Peyer's patch (tissue), 4 donors: ENCODE results near the gene SLC30A5. TPM values are rescaled to one million over a fixed set of nuclear protein-coding genes. Genes with fewer than 3 reads are reported as not detected.
"Not testable (repeated sequence)": the region's sequence is repeated elsewhere in the genome, so short reads cannot be mapped to it uniquely, and the experiment has no call there.

ENCODE experiments used
- DNase-seq, 3 donors: peaks; one replicate each; pipeline ENCODE4 v3.0.0-alpha.2; 2017 to 2019
- H3K27ac ChIP-seq, 4 donors: fragments of 200-600 bp; sonication (generic); one replicate each; pipeline ENCODE4 v1.5.1; 2016 to 2019
- H3K27me3 ChIP-seq, 2 donors: fragments of 200-600 bp; sonication (generic); one replicate each; pipeline ENCODE4 v1.5.1; 2019
- H3K36me3 ChIP-seq, 3 donors: fragments of 200-600 bp; sonication (generic); one replicate each; pipeline ENCODE4 v1.5.1; 2016 to 2019
- H3K4me1 ChIP-seq, 4 donors: fragments of 200-600 bp; sonication (generic); one replicate each; pipeline ENCODE4 v1.5.1; 2016 to 2019
- H3K4me3 ChIP-seq, 4 donors: fragments of 200-600 bp; sonication (generic); 1 replicate in 3 of 4; 2 replicates in 1 of 4; pipeline ENCODE4 v1.5.1; 2016 to 2019; ENCODE audit warnings: mild to moderate bottlenecking in 1 of 4
- H3K9me3 ChIP-seq, 4 donors: fragments of 200-600 bp; sonication (generic); one replicate each; pipeline ENCODE4 v1.5.1; 2016 to 2019; ENCODE audit warnings: mild to moderate bottlenecking in 1 of 4
- CTCF ChIP-seq, 6 experiments: fragments of 450-650 bp in 4 of 6; fragments of 200-600 bp in 2 of 6; sonication (generic) in 1 of 6; IDR thresholded peaks; one replicate each; pipeline ENCODE4 v1.5.1; 2017 to 2019; ENCODE audit warnings: antibody characterized with exemption in 6 of 6, mild to moderate bottlenecking in 3 of 6, moderate library complexity in 1 of 6
- POLR2A ChIP-seq, 2 donors: fragments of 450-650 bp; IDR thresholded peaks; one replicate each; pipeline ENCODE4 v1.5.1; 2017; ENCODE audit warnings: antibody characterized with exemption in 2 of 2, mild to moderate bottlenecking in 2 of 2, moderate library complexity in 2 of 2
- total RNA-seq, 4 donors: library from RNA; depleted of rRNA; stranded (reverse); fragments of >200 nt; gene quantifications; one replicate each; pipeline ENCODE4 v1.1.0, GENCODE V29; 2016

Gene SLC30A5
- total RNA-seq, 4 donors from 2014 or later = 14.0 to 50.4 (median 33.8) TPM

DNA sequence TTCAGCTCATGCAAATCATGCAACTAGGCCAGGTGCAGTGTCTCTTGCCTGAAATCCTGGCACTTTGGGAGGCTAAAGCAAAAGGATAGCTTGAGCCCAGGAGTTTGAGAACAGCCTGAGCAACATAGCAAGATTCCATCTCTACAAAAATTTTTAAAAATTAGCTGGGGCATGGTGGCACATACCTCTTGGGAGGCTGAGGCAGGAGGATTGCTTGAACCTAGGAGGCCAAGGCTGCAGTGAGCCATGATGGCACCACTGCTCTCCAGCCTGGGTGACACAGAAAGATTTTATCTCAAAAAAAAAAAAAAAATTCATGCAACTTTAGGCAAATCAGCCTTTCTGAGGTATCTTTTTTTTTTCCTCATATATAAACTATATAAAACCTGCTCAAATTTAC lies 37.5 kb downstream of the SLC30A5 start:
- H3K4me3 ChIP-seq = no peak overlapping the region
- H3K27me3 ChIP-seq = no peaks in the 10 kb centered on the region
- H3K9me3 ChIP-seq = no peaks in the 10 kb centered on the region
- H3K4me1 ChIP-seq = no peaks in the 10 kb centered on the region
- TF ChIP-seq POLR2A (IDR thresholded peaks at IDR 0.05) (no peak), CTCF (IDR thresholded peaks at IDR 0.05) (no peak)
- H3K36me3 ChIP-seq = peaks cover 0 to 35% (median 0%) of the 10 kb centered on the region in 3 donors
- no peak overlapping the region for H3K27ac ChIP-seq
- no peak for DNase-seq

- H3K4me1 ChIP-seq = no peaks in the 10 kb centered on the region
- no peak for DNase-seq
- H3K36me3 ChIP-seq = peaks cover 0 to 17% (median 0%) of the 10 kb centered on the region in 3 donors
- H3K9me3 ChIP-seq = no peaks in the 10 kb centered on the region
- H3K4me3 ChIP-seq = no peak overlapping the region
- H3K27me3 ChIP-seq = no peaks in the 10 kb centered on the region
- TF ChIP-seq CTCF (IDR thresholded peaks at IDR 0.05) (no peak), POLR2A (IDR thresholded peaks at IDR 0.05) (no peak)
- H3K27ac ChIP-seq = no peak overlapping the region
Observed at GRCh38 chr5:69134126-69134525, 40.3 kb downstream of the SLC30A5 start.

- TF ChIP-seq CTCF (IDR thresholded peaks at IDR 0.05) = no peak
- TF ChIP-seq POLR2A (IDR thresholded peaks at IDR 0.05) = no peak
- Histone ChIP-seq H3K4me3 (no peak overlapping the region), H3K27me3 (no peaks in the 10 kb centered on the region), H3K36me3 (peaks cover 0 to 1% (median 0%) of the 10 kb centered on the region in 3 donors), H3K9me3 (no peaks in the 10 kb centered on the region), H3K4me1 (no peaks in the 10 kb centered on the region), H3K27ac (no peak overlapping the region)
- DNase-seq = peak in 1 of 3 donors; percentile 36
Observed at GRCh38 chr5:69136293-69136692, 42.5 kb downstream of the SLC30A5 start.

DNA sequence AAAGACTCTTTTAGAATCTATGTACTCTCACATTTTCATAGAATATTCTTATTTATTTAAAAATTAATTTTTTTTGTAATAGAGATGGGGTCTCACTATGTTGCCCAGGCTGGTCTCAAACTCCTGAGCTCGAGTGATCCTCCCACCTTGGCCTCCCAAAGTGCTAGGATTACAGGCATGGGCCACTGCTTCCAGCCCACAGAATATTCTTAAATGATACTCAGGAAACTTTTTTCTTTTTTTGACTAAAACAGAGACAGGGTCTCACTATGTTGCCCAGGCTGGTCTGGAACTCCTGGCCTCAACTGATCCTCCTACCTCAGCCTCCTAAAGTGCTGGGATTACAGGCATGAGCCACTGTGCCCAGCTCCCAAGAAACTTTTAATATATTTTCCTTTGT lies 43.4 kb downstream of the SLC30A5 start:
- not testable (repeated sequence) for H3K27ac ChIP-seq, H3K4me1 ChIP-seq, H3K4me3 ChIP-seq, H3K27me3 ChIP-seq, H3K9me3 ChIP-seq, DNase-seq, H3K36me3 ChIP-seq

GRCh38 chr5:69137807-69138206 lies 44.0 kb downstream of the SLC30A5 start:
- no peak for TF ChIP-seq POLR2A (IDR thresholded peaks at IDR 0.05)
- no peak for TF ChIP-seq CTCF (IDR thresholded peaks at IDR 0.05)
- Histone ChIP-seq H3K36me3 (no peaks in the 10 kb centered on the region), H3K9me3 (no peaks in the 10 kb centered on the region), H3K4me3 (no peak overlapping the region), H3K4me1 (no peaks in the 10 kb centered on the region), H3K27me3 (no peaks in the 10 kb centered on the region), H3K27ac (no peak overlapping the region)
- DNase-seq = no peak

DNA sequence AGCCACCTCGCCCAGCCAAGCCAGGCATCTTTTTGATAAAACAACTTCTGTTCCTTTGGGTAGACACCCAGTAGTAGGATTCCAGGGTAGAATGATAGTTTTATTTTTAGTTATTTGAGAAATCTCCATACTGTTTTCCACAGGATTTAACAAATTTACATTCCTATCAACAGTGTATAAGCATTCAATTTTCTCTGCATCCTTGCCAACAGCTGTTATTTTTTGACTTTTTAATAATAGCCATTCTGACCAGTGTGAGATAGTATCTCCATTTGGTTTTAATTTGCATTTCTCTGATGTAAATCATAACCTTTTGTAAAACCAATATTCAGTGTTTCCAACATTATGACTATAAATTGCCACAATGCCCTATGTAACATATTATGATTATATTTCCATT lies 45.0 kb downstream of the SLC30A5 start:
- no peaks in the 10 kb centered on the region for H3K9me3 ChIP-seq
- no peak overlapping the region for H3K27ac ChIP-seq
- no peaks in the 10 kb centered on the region for H3K36me3 ChIP-seq
- TF ChIP-seq POLR2A (IDR thresholded peaks at IDR 0.05) = no peak
- no peak for TF ChIP-seq CTCF (IDR thresholded peaks at IDR 0.05)
- no peak for DNase-seq
- H3K4me1 ChIP-seq = no peaks in the 10 kb centered on the region
- no peak overlapping the region for H3K4me3 ChIP-seq
- H3K27me3 ChIP-seq = no peaks in the 10 kb centered on the region

GRCh38 chr5:69140239-69140638 lies 46.4 kb downstream of the SLC30A5 start:
- not testable (repeated sequence) for H3K27me3 ChIP-seq, H3K36me3 ChIP-seq, H3K4me3 ChIP-seq, H3K9me3 ChIP-seq, H3K4me1 ChIP-seq, DNase-seq, H3K27ac ChIP-seq
